GM11168 (cell line): ENCODE results near the gene HOXD11.

ENCODE experiments used
- in situ Hi-C: fragments of 300-500 bp; cut with MboI; formaldehyde crosslinking; loops from one replicate; pipeline ENCODE4 v1.12.0; 2022; ENCODE audit warnings: low sequenced_read_pairs; ENCODE audit not compliant: unreplicated experiment

The HOXD11 gene

DNA sequence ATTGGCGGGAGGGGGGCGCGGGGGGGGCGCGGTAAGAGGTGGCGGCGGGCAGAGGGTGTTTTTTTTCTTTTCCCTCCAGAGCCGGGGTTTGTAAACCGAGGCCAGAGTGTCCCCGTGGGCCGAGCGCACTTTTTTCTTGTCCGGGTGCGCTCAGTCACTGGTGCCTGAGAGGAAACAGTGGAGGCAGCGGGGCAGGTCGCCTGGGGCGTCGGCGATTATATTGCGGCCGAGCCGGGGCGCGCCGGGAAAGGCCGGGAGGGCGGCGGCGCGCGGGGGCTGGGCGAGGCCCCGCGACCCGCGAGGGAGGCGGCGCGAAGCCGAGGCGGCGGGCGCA, 22.7 kb downstream of the HOXD11 start:
- in situ Hi-C loops: loop anchor here (10.0 to 25.0 kb wide), 4 partner anchors 433 to 1015 kb away; no protein-coding TSS in a partner anchor

DNA sequence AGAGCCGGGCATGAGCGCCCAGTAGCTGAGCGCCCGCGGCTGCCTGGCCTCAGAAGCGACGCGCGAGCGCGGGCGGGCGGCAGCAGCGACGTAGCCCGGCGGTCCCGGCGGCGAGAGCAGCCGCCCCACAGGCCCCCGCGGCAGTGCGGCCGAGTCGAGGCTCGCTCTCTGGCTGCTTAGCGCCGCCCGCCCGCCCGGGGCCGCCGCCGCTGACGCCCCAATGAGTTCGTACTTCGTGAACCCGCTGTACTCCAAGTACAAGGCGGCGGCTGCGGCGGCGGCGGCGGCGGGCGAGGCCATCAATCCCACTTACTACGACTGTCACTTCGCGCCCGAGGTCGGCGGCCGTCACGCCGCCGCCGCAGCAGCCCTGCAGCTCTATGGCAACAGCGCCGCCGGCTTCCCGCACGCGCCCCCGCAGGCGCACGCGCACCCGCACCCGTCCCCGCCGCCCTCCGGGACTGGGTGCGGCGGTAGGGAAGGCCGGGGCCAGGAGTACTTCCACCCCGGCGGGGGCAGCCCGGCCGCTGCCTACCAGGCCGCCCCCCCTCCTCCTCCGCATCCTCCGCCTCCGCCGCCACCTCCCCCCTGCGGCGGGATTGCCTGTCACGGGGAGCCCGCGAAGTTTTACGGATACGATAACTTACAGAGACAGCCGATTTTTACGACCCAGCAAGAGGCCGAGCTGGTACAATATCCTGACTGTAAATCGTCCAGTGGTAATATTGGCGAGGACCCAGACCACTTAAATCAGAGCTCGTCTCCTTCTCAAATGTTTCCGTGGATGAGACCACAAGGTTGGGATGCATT, 23.3 kb downstream of the HOXD11 start:
- in situ Hi-C loops: loop anchor here (25.0 kb wide), 2 partner anchors 432 to 682 kb away; no protein-coding TSS in a partner anchor

DNA sequence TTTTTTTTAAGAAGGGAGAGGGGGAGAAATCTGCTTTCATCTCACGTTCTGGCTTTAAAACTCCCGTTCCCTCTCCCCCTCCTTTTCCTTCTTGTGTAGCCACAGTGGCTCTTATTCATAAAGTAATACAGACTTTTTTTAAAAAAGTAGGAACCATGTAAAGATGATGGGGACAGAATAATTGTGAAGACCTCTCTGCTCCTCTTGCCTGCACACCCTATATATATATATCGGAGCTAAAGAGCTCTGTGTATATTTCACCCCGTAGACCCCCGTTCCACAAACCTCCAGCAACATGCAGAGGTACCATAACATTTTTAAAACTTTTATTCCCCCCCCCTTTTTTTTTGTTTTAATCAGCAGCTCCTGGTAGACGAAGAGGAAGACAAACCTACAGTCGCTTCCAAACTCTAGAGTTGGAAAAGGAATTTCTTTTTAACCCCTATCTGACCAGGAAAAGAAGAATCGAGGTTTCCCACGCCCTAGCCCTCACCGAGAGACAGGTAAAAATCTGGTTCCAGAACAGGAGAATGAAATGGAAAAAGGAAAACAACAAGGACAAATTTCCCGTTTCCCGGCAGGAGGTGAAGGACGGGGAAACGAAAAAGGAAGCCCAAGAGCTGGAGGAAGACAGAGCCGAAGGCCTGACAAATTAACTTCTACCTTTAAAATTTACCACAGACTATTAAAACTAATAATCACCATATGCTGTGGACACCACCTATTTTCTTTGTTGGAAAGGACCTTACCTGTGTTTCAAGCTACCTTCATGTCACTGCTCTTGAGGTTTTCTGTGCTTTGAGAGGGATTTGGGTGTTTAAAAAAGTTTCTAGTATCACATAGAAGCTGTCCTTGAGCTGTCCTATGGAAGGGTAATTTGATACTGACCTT, 24.1 kb downstream of the HOXD11 start:
- in situ Hi-C loops: loop anchor here (25.0 kb wide), 2 partner anchors 431 to 681 kb away; no protein-coding TSS in a partner anchor

DNA sequence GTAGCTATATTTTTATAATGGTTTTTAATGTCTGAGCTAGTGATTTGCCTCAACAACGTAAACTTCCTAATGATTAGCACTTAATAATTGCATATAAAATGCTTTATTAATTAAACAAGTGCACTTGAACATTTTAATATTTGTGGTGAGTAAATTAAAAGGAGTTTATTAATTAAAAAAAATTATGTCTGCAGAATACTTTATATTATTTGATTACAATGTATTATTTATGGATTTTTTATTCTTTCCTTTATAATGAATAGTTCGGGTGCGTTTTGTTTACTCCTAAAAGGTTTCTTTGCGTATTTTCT, 24.7 kb downstream of the HOXD11 start:
- in situ Hi-C loops: loop anchor here (25.0 kb wide), 2 partner anchors 430 to 680 kb away; no protein-coding TSS in a partner anchor

DNA sequence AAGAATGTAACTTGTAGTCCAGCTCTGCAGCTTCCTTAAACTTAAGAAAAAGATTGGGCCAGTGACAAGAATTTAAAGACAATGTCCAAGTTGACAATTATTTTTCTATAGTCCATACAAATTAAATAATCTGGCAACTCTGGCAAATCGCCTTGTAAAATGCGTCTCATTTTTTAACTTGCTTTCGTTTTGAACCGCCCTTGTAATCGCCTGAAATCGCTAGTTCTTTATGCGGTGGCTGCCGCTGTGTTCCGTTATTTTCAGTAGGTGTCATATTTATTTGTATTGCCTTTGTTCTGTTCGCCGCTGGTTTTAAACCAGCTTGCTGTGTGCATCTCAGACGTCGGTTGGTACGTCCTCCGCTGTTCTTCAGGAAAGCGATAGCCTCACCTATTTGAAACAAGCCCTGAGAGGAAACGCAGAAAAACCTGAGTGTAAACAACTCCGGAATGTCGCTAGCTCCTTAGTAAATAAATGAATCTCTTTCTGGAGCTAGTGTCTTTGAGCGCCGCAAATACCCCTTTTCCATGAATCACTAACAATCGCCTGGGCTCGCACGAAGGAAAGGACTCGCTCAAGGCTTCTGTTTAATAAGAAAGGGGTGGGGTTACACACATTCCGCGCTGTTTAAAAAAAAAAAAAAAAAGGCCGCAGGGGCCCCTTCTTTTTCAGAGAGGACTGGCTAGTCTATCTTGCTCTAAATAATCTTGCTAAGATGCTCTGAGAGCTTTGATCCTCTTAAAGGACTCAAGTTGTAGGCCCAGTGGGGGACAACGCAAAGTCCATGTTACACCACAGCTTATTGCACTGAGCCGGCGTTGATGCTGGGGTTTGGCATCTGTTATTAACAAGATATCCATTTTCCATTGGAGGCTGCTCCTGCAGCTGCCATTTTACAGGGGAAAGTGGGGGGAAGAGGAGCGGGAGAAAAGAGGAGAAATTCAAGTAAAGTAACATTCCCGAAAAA, 25.4 kb downstream of the HOXD11 start:
- in situ Hi-C loops: loop anchor here (25.0 kb wide), 2 partner anchors 430 to 680 kb away; no protein-coding TSS in a partner anchor

DNA sequence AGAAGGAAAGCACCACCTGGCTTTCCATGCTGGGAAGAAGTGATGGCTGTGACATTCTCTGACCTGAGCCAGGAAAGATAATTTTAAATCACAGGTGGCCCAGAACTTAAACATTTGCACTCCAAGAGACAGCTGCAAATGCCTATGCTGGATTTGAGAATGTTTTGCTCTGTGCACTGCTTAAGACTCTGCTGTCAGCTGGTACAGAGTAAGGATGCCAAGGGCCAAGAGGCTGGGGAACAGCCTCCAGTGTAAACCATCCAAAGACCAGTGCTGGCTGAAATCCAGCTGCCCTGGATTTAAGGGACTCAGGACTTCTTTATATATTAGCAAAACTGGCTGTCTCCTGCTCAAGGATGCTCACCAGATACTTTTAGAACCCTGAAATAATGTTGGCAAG, 26.3 kb downstream of the HOXD11 start:
- in situ Hi-C loops: loop anchor here (25.0 kb wide), 2 partner anchors 429 to 679 kb away; no protein-coding TSS in a partner anchor

DNA sequence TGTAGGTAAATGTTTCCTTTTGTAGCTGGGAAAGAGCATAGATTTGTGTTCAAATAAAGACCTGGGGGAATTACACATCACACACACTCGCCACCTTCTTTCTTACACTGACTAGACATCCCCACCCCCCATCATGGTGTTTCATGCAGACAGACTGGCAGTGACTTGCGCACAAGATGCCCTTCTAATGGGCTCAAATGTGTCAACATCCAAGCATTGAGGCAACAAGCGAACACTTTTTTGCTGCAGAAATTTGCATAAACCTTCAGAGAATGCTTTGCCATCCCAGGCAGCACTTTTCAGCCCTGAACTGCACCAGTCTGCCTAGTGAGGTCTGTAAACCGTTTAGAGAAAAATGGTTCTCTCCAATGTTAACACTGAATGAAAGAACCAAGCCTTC, 27.0 kb downstream of the HOXD11 start:
- in situ Hi-C loops: loop anchor here (25.0 kb wide), 2 partner anchors 428 to 678 kb away; no protein-coding TSS in a partner anchor

DNA sequence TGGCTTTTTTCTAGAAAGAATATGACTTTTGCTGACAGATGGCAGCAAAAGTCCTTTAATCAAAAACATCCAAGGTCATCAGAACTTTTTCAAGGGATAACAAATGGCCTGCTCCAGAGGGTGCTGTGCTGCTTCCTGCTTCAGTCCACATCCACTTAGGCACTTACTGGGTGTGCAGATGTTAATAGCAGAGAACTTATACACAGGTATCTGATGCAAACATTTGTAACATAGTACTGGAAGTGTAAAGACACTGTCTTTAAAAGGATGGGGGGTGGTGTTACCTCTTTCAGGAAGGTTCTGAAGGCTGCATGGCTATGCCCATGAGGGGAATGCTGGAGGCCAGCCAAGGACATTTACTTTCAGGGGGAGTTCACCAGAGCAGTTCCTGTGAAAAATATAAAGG, 28.0 kb downstream of the HOXD11 start:
- in situ Hi-C loops: loop anchor here (25.0 kb wide), 2 partner anchors 427 to 677 kb away; no protein-coding TSS in a partner anchor

DNA sequence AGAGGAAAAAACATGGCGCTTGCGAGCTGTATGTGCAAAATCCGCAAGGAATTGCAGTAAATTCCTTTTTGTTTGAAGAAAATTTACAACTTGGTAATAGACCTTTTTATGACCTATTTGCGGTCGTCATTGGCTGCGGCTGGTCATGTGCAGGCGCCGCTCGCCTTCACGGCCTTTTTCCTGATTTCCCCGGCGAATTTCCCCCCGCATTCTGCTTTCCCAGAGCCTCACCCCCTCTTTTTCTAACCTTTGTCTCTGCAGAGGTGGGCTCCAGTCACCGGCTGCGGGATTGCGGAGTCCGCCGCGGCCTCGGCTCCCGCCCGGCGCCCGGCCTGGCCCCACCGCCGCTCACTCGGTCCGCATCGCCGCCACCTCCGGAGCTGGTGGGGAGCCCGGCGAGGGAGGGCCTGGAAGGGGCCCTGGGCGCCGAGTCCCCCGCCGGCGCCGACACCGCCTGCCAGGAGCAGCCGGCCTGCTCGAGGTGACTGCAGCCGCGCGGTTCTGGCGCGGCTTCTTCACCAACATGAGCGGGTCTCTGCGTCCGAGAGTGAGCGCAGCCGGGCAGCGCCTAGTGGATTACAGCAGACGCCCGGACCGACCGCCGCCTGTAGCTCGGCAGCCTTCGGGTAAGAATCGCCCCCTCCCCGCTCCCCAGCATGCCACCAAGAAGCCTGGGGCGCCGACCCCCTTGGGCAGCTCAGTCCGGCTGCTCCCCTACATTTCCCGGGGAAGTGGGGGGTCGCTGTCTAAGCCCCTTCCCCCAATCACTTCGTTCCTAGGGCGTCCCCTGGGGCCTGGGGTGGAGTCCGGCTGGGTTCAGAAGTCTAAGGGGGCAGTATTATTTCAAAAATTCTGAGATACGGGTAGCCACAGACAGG, 29.5 kb downstream of the HOXD11 start:
- in situ Hi-C loops: loop anchor here (25.0 kb wide), 2 partner anchors 426 to 676 kb away; no protein-coding TSS in a partner anchor

DNA sequence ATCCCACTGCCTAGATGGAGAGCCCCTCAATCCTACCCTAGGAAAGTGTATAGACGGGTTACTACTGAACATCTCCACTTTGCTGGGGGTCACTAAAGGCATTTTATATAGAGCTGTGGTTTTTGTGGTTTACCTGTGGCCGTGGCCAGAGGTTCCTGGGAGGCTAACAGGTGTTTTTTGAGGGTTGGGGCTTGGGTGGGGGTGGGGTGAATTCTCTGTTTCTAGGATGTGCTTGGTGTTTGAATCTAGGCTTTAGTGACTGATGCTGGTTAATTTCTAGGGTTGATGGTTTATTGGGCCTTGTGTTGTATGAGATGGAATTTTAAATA, 30.1 kb downstream of the HOXD11 start:
- in situ Hi-C loops: loop anchor here (25.0 kb wide), 2 partner anchors 425 to 675 kb away; no protein-coding TSS in a partner anchor

DNA sequence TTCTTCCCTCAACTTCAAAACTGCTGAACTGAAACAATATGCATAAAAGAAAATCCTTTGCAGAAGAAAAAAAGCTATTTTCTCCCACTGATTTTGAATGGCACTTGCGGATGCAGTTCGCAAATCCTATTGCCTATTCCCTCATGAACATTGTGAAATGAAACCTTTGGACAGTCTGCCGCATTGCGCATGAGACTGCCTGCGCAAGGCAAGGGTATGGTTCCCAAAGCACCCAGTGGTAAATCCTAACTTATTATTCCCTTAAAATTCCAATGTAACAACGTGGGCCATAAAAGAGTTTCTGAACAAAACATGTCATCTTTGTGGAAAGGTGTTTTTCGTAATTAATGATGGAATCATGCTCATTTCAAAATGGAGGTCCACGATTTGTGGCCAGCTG, 30.8 kb downstream of the HOXD11 start:
- in situ Hi-C loops: loop anchor here (25.0 kb wide), 2 partner anchors 424 to 674 kb away; no protein-coding TSS in a partner anchor

DNA sequence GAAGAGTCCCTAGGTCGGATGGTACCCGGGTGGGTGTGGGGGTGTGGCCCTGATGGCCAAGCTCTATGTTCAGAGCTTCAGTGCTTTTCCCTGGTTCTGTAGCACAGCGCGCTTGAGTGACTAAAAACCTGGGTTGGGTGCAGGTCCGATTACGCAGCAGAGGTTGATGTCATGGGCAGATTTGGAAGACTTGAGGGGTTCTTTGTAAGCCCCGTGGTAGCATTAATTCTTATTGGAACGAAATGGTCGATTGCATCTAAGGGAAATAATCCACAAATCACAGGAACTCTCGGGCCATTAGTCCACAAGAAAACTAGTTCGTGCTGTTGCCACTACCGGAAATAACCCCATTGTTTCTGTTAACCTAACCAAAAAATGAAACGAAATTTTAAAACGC, 31.4 kb downstream of the HOXD11 start:
- in situ Hi-C loops: loop anchor here (25.0 kb wide), 2 partner anchors 424 to 674 kb away; no protein-coding TSS in a partner anchor

DNA sequence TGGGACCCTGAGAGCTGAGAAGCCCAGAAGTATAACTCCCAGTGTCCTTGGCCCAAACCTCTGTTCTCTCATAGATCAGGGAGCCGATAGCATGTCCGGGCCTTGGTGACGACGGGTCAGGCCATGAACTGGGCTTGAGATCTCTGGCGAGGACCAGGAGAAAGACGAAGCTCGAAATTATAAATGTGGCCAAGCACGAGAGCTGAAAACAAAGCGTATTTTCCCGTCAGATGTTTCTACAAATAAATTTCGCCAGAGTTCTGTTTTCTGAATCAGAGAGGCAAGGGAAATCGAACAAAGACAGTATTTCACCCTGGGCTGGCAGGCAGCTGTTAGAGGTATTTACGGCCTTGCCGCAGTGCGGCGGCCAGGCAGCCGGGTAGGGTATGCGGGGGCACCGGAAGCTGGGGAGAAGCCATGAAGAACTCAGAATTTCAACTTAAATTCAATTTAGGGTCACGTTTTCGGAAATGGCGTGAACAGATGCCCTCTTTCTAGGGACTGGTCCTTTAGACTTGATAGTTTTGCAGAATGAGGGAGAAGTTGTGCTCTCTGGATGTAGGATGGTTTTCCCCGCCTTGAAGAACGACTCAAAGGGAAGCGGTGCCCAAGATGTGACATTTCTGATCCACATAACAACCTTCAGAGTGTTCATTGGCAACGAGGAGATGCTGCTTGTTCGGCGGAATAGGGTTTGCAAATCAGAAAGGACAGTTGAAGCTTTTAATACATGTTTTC, 32.0 kb downstream of the HOXD11 start:
- in situ Hi-C loops: loop anchor here (25.0 kb wide), 2 partner anchors 423 to 673 kb away; no protein-coding TSS in a partner anchor

DNA sequence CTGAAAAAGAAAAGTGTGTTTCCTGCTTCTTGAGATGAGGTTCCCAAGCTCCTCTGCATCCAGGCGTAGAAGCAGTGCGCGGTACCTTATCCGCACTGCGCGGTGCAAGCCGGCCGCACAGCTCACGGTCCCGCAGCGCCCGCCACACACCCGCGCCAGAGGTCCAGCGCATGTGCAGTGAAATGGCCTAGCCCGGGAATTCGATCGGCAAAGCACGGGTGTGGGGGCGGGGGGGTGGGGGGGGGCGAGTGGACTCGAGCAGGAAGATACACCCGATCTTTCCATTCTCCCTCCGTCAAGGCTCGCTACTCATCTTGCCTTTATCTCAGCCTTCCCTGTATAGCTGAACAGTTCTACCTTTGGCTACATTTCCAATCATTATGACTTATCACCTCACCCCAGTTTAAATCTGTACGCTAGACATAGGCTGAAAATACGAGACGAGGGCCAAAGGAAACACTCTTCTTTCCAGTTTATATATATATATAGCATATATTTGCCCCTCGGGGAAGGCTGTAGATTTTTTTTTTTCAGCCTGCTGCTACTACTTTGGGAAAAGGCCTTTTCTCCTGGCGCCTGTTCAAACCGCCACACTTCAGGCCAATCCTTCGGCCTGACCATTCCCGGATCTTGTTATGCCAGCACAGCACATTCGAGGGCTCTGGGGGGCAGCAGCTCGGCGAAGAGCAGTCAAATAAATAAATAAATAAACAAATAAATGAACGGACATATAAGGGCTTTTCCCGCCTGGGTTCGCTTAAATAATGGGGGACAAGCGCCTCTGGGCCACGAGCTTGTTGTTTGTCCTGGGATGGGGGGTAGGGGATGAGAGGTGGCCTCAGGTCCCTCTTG, 32.8 kb downstream of the HOXD11 start:
- in situ Hi-C loops: loop anchor here (5.0 to 25.0 kb wide), 3 partner anchors 312 to 672 kb away; no protein-coding TSS in a partner anchor

DNA sequence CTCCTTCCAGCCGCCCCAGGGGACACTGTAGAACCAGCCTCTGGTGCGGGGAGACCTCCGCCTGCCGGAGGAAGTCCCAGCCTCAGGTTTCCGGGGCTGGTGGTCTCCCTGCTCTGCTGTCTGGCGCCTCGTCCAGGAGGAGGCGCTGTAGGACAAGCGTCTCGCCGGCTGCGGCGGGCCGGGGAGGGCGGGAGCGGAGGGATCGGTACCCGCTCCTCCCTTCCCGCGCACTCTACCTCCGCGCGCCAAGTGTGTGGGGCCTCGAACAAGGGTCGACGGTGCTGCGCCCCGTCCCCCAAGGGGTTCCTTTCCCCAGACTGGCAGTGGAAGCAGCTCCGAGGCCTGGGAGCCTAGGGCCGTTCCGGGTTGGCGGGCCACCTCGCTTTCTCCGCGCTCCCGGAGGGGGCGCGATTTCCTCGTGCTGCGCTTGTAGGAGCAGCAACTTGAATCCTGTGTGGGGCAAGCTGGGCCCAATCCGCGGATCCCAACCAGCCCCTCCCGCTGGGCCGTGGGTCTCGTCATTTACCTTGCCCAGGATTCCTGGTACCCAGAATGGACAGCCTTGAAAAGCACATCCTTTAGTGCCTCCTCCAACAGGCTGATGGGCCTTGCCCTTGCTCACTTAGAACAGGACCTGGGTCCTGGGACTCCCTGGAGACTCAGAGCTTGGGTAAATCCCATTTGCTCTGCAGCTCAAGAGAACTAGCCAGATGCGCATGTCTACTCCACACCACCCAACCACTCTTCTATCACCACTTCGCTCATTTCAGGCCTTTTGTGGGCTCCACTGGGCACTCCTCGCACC, 33.6 kb downstream of the HOXD11 start:
- in situ Hi-C loops: loop anchor here (5.0 to 25.0 kb wide), 3 partner anchors 312 to 672 kb away; no protein-coding TSS in a partner anchor

DNA sequence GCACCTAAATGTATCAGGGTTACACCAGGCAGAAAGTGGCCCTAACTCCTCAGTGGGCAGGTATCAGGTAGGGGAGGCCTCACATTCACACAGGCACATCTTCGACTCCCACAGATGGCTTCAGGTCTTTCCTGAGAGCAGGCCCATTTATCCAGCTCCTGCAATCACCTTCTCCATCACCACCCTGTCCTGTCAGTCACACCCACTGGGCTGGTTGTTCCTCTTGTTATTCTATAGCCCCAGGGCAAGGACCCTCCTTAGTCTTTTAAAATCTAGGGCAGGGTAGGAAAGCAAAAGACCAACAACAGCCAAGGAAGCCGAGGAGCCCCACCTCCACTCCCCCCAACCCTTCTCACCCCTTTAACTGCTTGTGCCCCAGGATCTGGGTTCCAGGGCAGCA, 35.2 kb downstream of the HOXD11 start:
- in situ Hi-C loops: loop anchor here (5.0 to 25.0 kb wide), 3 partner anchors 310 to 670 kb away; no protein-coding TSS in a partner anchor
